ENCODE measurements around the gene CDKN2AIP. TPM values are rescaled to one million over a fixed set of nuclear protein-coding genes. Genes with fewer than 3 reads are reported as not detected.

Gene CDKN2AIP
- total RNA-seq, 4 donors from 2014 or later, result 18.6 to 42.0 (median 31.0) TPM

Other genes starting within 250 kb of the CDKN2AIP start
- gene CLDN22, start 124.4 kb upstream of the CDKN2AIP start, total RNA-seq, result not detected
- gene CLDN24, start 122.2 kb upstream of the CDKN2AIP start, total RNA-seq, result not detected
- gene ING2, start 60.4 kb downstream of the CDKN2AIP start, total RNA-seq, result 10 to 100 TPM in 3 of 4 donors, 1 to 10 TPM in 1; 9.6 to 32.3 (median 16.3) TPM
- 10 to 100 TPM; 19.8 to 24.9 (median 24.8) TPM for gene RWDD4, start 214.5 kb downstream of the CDKN2AIP start, total RNA-seq
- gene TRAPPC11, start 214.7 kb downstream of the CDKN2AIP start, total RNA-seq, result 10 to 100 TPM; 67.8 to 99.4 (median 83.9) TPM

All from tibial nerve (tissue), 4 donors.